OCI-LY3 (cell line): ENCODE results near the gene RASGRF2.

ENCODE experiments used
- EZH2phosphoT487 ChIP-seq: fragments of 200-600 bp; shearing (Covaris generic); IDR thresholded peaks from 2 replicates; pipeline ENCODE4 v1.6.1; 2018; ENCODE audit warnings: antibody characterized with exemption, mixed run types, low read depth
- TF ChIP-seq, protein P1 (sequence below): fragments of 200-600, 300-600 bp; sonication (generic); IDR thresholded peaks from 2 replicates; pipeline ENCODE4 v1.5.1; 2014; ENCODE audit warnings: antibody characterized with exemption, low read length, low read depth

DNA sequence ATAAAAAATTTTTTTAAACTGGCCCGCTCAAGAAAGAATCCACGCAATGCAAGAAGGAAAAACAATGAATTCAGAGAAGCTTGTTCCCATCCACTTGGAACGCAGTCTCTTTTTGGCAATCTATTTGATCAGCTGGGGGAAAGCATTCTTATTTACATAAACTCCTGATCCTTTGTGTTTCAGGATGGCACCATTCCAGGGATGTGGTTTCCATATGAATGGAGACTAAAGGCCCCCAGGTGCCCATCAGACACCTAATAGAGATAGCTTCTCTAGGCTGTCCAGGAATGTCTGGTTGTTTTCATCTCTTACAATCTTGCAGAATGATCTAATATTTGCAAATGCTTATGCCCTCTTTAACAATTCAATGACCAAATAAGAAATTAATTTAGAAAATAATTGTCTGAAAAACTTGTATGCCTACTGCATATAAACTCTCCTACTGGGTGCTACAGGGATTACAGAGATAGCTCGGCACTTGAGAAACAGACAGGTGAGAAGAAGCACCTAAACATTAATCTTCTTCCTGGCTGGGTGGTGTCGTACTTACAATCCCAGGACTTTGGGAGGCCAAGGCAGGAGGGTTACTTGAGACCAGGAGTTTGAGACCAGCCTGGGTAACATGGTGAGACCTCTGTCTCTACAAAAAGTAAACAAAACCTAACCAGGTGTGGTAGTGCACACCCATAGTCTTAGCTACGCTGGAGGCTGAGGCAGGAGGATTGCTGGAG lies 3.0 kb upstream of the RASGRF2 start:
- TF ChIP-seq, protein P1, sequence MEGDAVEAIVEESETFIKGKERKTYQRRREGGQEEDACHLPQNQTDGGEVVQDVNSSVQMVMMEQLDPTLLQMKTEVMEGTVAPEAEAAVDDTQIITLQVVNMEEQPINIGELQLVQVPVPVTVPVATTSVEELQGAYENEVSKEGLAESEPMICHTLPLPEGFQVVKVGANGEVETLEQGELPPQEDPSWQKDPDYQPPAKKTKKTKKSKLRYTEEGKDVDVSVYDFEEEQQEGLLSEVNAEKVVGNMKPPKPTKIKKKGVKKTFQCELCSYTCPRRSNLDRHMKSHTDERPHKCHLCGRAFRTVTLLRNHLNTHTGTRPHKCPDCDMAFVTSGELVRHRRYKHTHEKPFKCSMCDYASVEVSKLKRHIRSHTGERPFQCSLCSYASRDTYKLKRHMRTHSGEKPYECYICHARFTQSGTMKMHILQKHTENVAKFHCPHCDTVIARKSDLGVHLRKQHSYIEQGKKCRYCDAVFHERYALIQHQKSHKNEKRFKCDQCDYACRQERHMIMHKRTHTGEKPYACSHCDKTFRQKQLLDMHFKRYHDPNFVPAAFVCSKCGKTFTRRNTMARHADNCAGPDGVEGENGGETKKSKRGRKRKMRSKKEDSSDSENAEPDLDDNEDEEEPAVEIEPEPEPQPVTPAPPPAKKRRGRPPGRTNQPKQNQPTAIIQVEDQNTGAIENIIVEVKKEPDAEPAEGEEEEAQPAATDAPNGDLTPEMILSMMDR, result no peak
- TF ChIP-seq EZH2phosphoT487, result no peak
